GM19467 (cell line): ENCODE results near the gene TRIM62.

Source experiments
- ATAC-seq: cut with Tn5 transposase; IDR thresholded peaks from one replicate; pipeline ENCODE4 v1.9.1; 2021; ENCODE audit warnings: mild to moderate bottlenecking, moderate library complexity; ENCODE audit not compliant: unreplicated experiment

Gene TRIM62

DNA sequence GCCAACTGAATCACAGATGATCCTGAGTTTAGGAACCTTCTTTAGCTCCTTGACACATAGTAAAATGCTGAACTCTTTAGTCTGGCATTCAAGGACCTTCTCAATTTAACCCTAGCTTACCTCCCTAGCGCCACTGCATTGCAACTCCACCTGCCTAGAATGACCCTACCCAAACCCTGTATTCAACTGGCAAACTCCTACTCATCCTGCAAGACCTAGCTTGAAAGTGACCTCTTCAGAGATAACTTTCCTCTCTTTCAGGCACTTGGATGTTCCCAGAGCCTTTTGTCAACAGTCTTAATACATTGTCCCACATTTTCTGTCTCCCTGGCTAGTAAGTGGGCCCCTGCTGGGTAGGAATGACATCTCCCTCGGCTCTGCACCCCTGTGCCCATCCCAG, 19.7 kb downstream of the TRIM62 start:
- ATAC-seq = no peak

DNA sequence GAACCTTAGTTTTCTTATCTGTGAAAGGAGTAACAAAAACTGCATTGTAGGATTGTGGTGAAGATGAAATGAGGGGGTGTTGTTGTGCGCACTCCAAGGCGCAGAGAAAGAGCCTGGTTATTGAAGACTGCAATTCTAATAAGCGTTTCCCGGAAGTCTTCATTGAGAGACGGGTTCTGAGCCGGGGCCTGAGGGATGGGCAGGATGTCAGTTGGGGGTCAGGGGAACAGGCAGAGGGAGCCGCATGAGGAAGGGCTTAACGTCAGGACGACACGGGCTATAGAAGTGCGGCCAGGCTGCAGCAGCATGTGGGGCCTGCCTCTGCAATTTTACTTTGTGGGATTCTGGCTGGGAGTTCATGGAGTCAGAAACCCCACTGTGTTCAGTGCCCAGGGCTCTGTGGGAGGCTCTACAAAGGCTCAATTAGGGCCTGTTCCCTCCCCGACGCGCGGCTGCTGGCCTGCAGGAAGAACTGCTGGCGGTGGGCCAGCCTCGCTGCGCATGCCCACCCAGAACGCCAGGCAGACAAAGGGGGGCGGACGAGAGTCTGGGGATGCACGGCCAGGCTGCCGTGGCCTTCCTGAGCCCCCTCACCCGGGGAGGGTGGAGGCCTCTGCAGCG, 20.7 kb downstream of the TRIM62 start:
- ATAC-seq = no peak

DNA sequence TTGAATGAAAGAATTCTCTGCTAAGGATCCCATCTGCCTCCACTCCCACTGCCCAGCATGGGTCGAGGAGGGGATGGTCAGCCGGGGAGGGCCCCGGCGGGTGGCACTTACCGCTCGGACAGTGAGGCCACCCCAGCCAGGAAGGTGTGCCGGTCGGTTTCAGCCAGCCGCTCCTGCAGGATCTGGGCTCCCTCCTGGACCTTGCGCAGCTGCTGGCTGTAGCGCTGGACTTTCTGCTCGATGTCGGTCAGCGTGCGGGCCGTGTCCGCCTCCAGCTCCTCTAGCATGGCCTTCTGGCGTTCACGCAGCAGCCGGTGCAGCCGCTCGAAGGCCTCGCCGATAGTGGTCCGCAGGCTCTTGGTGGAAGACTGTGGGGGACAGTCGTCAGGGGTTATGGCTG, 22.3 kb downstream of the TRIM62 start:
- ATAC-seq = no peak

DNA sequence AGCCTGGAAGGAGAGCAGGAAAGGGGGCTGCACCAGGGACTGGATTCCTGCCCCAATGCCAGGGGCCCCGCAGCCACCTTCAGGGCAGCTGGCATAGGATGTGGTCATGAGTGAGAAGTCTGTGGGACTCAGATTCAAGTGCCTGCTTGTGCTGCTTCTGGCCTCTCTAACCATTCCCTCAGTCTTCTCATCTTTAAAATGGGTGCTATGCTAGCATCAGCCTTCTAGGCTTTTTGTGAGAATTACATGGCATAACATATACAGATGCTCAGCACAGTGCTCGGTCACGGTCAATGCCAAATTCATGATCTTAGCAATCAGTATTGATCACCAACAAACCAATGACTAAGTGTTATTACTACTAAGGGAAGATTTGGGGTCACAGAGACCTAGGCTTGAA, 23.5 kb downstream of the TRIM62 start:
- no peak for ATAC-seq

DNA sequence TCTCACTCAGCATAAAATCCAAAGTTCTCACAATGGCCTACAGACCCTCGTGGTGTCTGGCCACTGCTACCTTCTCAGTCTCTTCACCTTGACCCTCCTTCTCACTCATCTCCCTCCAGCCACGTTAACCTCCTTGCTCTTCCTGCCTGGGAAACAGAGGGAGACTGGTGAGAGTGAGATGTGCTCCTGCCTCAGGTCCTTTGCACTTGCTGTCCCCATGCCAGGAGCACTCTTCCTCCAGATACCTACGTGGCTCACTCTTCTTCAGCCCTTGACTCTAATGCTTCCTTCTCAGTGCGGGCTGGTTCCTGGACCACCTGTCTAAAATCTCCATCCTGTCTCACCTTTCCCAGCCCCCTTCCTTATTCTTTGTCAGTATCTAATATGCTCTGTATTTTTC, 24.7 kb downstream of the TRIM62 start:
- no peak for ATAC-seq

DNA sequence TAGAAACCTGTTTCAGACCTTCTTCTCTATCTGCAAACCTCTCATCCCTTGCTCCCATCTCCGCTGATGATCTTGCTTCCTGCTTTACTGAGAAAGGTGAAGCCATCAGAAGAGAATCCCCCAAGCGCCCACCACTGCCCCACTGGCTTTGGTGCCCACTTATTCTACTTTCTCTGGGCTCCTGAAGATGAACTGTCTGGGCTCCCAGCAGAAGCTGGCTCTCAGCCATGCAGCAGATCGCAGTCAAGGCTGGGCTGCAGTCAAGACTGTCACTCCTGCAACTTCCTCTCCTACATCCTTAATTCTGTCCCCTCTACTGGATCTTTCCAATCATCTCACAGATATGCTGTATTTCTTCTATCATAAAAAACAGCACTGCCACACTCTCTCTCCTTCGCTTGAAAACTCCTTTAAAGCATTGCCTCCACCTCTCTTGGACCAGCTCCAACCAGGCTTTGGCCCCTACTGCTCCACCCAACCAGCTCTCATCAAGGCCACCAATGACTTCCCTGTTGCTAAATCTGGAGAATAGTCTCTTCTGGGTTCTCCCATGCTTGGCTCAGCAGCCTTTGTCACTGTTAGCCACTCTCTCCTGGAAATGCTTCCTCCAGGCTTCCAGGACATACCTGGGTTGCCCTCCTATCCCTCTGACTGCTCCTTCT, 25.8 kb downstream of the TRIM62 start:
- no peak for ATAC-seq

DNA sequence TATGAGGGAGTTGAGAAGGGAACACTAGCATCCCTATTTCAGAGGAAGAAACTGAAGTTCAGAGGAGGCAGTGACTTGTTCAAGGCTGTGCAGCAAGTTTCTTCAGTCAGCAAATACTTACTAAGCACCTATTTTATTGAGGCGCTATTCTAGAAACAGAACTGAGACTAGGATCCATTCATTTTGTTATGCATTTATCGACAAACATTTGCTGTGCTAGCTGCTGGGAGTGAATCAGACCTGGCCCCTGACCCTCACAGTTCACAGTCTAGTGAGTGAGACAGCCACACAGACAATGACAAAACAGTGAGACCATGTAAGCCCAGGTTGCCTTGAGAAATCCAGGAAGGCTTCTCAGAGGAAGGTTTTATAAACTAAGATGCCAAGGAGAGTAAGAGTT, 28.2 kb downstream of the TRIM62 start:
- no peak for ATAC-seq

DNA sequence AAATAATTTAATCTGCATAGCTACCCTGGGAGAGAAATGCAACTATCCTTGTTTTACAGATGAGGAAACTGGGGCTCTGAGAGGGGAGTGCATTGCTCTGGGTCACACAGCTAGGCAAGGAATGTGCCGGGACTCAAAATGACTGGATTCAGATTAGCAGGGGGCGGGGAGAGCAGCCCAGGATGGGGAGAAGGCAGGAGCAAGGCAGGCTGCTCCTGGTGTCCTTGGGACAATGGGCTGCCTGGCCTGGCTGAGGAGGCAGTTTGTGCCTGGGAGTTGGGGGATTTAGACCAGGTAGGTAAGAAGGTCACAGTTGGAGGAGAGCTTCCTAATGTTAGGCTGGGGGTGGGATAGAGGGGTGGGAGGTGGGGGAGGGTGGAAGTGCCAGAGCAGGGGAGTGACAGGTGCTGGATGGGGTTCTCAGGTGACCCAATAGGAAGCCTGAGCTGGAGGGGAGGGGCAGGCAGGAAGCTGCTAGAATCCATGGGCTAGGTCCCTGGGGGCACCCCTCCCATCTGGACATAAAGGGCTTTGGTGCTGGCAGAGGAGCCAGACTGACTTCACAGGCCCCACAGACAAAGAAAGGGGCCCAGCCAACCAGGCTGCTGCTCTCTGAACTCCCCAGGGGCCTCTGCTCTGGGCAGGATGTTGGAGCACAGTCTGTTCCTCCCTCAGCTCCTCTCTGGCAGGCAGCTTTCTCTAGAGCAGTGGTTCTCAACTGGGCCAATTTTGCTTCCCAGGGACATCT, 29.0 kb downstream of the TRIM62 start:
- no peak for ATAC-seq

DNA sequence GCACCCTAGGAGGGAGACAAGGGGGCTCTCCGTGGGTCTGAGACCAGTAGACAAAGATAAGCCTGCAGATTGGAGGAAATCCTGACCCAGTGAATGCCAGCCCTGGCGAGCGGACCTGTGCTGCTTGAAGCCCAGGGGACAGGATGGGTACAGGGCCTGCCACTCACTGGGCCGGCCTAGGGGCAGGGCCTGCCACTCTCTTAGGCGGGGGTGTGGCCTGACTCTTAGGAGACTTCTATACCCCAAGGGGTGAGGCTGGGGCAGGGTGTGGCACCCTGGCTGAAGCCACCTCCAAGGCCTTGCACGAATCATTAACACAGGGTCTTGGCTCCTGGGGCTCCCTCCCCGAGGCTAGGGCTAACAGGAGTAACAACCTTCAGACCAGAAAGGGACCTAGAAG, 30.7 kb downstream of the TRIM62 start:
- no peak for ATAC-seq

DNA sequence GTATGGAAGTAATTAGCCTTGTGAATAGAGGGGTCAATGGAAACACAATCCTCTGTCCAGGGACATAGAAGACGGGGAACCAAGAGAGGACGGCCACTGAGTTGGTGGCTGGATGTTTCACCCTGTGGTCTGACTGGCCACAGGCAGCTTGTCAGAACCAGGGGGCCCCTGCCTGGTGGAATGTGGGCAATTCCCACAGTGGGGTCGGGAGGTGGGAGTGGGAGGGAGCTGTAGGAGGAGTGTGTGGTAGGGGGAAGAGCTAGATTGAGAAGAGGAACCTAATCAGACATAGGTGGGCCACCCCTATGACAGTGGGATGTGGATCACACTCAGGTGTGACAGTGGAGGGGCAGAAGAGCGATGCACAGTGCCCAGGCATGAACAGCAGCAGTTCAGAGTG, 31.3 kb downstream of the TRIM62 start:
- ATAC-seq = no peak

DNA sequence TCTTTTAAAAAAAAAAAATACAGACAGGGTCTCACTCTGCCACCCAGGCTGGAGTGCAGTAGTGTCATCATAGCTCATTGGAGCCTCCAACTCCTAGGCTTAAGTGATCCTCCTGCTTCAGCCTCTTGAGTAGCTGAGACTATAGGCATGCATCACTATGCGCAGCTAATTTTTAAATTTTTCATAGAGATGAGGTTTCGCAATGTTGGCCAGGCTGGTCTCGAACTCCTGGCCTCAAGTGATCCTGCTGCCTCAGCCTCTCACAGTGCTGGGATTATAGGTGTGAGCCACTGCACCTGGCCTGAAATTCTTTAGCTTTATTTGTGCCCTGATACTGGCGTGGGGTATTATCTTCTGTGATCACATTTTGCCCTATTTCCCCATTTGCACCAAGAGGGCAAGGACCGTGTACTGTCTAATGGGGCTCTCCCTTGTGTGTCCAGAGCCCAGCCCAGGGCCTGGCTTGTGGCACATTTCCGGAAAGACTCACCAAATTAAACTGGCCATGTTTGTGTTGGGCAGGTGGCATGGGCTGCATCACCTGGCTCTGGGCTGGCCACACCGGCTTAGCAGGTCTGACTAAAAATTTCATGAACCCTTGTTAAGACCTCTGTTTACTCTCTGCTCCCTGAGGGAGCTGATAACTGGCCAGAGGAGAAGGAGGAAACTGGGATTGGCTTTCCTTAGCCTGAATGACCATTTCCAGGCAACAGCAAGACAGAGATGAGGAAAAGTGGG, 32.2 kb downstream of the TRIM62 start:
- ATAC-seq = no peak

DNA sequence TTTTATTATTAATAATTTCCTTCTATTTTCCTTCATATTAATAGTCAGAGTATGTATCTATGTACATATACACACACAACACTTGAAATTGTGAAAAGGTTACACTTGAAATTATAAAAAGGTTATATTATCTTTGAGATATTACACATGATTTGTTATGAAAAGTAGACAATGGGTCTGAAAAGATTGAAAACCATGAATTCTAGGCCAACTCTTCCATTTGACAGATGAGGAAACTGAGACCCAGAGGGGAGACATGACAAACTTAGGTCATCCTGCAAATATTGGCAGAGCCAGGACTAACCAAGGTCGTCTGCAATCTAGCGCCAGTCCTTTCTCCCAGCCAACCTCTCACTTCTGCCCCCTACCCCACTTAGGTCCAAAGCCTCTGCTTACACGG, 33.2 kb downstream of the TRIM62 start:
- ATAC-seq = no peak

DNA sequence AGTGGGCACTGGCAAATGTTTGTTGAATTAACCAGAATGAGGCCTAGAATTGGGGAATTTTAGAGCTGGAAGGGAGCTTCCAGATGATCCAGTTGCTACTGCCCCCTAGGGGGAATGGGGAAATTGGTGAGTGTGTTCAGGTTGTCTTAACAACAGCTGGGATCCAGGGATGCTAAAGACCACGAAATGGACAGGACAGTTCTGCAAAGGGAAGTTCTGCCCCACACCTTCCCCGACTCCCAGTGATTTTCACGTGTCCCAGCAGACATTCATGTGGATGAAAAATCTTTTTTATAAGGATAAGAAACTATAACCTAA, 33.9 kb downstream of the TRIM62 start:
- ATAC-seq = no peak

DNA sequence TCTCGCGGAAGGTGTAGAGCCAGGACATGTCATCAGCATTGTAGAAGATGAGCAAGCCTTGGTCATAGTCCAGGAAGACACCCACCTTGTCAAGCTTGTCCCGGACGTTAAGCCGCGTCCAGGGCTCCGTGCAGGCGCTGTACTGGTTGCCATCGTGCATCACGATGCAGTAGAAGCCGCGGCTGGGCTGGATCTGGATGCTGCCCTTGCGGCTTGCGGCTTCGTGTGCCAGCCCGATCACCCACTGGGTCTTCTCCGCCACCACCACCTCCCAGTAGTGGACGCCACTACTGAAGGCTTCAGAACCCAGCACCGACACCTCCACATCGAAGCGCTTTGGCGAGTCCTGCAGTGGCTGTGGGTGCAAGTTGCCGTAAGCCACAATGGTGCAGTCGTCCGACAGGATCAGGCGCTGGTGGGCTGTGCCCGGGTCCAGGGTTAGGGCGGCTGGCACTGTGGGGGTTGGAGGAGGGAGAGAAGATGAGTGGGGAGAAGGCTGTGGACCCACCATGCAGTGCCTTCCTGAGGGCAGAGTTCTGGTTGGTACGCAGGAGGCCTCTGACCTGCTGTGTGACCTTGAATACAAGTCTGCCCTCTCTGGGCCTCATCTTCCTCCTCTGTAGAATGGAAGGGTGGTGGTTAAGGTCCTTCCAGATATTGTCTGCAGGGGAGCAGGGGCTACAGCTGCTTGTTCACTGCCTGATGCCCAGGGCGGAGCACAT, 34.4 kb downstream of the TRIM62 start:
- no peak for ATAC-seq

DNA sequence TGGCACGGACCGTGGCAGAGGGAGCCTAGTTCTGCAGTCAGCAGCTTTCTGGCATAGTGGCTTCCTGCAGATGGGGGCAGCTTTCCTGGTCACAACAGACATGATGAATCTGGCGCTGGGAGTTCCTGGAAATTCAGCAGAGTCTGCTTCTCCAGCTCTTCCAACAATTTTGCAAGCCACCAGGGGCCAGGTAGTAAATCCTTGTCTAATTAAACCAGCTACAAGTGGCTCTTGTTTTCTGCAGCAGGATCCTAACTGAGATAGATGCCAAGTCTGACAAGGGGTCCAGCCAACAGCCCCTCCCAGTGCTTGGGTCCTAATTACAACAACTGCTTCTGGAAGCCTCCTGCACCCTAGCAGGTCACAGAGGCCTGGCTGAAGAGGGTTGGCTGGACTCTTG, 35.8 kb downstream of the TRIM62 start:
- no peak for ATAC-seq

DNA sequence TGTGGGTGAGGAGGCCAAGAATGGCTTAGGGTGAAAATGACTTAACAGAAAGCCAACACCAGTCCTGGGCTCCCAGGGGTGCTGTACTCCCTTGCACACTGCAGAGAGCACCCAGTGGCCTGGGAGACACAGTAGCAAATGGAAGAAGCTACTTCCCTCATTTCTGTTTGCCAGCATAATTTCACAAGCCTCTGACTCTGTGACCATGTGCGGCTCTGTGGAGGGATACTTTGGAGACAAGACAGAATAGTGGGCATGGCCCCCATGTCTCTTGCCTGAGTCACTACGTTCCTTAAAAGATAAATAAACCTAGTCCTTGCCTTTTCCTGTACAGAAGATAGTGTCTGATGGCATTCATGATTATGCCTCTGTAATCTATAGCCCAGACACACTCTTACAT, 38.1 kb downstream of the TRIM62 start:
- no peak for ATAC-seq

DNA sequence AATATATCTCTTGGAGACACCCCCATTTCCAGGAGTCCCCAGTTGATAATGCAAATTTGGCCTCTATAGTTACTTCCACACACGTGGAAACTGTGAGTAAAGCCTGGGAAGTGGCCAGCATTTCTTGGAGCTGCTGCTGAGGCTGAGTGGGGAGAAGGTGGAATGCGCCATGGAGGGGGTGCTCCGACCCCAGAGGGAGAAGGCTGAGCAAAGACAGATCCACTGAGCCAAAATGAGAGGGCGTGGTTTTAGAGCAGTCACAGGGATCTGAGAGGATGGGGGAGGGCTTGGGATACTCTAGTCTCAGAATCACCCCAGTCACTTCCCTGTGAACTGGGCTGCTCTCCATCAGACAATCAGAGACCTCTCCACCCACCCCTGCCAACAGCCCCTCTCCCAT, 38.7 kb downstream of the TRIM62 start:
- no peak for ATAC-seq

DNA sequence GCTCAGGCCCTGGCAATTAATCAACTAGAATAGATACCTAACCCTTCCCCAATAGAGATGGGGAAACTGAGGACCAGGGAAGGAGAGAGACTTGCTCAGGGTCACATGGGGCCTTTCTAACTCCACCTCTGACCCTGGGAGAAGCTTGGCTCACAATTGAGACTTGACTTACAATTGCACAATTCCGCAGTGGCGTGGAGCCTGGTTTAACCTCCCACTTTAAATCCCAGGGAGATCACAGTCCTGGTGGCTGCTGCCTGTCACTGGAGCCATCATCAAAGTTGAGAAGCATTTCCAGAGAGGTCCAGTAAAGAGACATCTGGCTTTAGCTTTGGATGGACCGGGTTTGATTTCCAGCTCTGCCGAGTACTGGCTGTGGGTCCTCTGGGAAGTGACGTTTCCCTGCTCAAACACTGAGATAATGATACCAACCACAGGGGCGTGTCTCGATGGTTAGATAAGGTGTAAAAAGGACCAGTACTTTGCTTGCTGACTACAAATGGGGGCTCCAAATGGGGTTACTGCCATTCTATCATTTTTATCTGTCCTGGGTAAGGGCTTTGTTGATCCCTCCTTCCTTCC, 39.3 kb downstream of the TRIM62 start:
- no peak for ATAC-seq

DNA sequence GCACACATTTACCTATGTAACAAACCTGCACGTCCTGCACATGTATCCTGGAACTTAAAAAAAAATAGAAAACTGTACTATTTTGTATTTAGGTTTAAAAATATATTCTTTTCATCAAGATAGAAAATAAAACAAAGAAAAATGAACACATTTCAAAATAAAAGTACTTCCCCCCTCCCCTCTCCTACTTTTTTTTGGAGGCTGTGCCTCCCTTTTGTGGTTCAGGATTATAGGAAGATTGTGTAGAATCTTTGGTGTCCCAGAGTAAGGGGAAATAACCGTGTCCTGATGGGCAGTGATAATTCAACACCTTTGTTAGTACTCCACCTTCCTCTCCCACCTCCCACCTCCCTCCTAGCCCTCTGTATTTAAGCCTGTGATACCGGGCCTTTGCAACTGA, 40.1 kb downstream of the TRIM62 start:
- no peak for ATAC-seq

DNA sequence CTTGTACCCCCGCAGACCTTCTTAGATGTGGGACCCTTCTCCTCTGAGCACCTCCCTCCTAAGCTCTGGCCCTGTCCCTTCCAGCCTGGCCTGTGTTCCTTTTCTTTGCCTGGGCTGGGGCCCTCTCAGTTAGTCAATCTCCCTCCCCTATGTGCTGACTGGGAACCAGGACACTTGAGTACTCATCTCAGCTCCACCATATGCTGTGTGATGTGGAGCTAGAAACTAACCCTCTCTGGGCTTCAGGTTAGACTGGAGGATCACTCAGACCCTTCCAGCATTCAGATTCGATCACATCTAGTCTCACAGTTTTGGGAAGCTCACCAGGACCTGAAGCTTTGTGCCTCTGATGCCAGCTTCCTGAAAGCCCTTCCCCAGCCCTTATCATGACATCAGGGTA, 40.6 kb downstream of the TRIM62 start:
- no peak for ATAC-seq
